Vagina (tissue), 2 donors: Measurements from ENCODE around the gene WWOX.

Experiments
- POLR2A ChIP-seq, 2 donors: fragments of 450-650 bp; IDR thresholded peaks; one replicate each; pipeline ENCODE4 v1.6.1; 2017; ENCODE audit warnings: antibody characterized with exemption in 2 of 2, mild to moderate bottlenecking in 2 of 2, moderate library complexity in 2 of 2
- POLR2AphosphoS5 ChIP-seq, 2 donors: sonication (generic); formaldehyde crosslinking; IDR thresholded peaks; one replicate each; pipeline ENCODE4 v1.9.0; 2017; ENCODE audit warnings: antibody characterized with exemption in 2 of 2, mild to moderate bottlenecking in 2 of 2, low read depth in 1 of 2; ENCODE audit not compliant: insufficient read depth in 1 of 2
- TF ChIP-seq, protein P1 (sequence below), 3 experiments: fragments of 450-650 bp in 2 of 3; fragments of 200-600 bp in 1 of 3; sonication (generic) in 1 of 3; IDR thresholded peaks; one replicate each; pipeline ENCODE4 v1.5.1; 2017 to 2019; ENCODE audit warnings: antibody characterized with exemption in 3 of 3, mild to moderate bottlenecking in 2 of 3, moderate library complexity in 2 of 3

DNA sequence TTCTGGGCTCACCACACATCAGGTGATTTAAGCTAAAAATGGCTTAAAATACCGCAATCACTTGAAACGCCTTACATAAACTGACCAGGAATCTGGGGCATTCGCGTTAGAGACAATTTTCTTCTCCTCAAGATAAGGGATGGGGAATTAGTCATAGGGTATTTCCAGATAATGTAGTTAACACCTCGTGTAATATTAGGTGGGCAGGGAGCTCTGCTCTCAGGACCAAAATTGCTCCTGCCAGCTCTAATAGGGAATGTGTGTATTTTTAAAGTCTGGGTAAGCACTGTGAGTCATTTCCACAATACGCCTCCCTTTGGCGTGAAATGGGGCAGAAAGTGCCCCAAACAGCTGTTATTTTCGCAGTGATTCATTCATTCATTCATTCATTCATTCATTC is 1092.5 kb downstream of the WWOX start:
- TF ChIP-seq, protein P1, sequence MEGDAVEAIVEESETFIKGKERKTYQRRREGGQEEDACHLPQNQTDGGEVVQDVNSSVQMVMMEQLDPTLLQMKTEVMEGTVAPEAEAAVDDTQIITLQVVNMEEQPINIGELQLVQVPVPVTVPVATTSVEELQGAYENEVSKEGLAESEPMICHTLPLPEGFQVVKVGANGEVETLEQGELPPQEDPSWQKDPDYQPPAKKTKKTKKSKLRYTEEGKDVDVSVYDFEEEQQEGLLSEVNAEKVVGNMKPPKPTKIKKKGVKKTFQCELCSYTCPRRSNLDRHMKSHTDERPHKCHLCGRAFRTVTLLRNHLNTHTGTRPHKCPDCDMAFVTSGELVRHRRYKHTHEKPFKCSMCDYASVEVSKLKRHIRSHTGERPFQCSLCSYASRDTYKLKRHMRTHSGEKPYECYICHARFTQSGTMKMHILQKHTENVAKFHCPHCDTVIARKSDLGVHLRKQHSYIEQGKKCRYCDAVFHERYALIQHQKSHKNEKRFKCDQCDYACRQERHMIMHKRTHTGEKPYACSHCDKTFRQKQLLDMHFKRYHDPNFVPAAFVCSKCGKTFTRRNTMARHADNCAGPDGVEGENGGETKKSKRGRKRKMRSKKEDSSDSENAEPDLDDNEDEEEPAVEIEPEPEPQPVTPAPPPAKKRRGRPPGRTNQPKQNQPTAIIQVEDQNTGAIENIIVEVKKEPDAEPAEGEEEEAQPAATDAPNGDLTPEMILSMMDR (IDR thresholded peaks at IDR 0.05), result no peak
- TF ChIP-seq POLR2A (IDR thresholded peaks at IDR 0.05), result no peak
- no peak for TF ChIP-seq POLR2AphosphoS5 (IDR thresholded peaks at IDR 0.05; ENCODE audit: insufficient read depth in 1 of 2, low read depth in 1 of 2)
